Stomach (tissue), 4 donors: ENCODE data around the gene CDH22.

Experiments used
- EP300 ChIP-seq: sonication (generic); formaldehyde crosslinking; IDR thresholded peaks from one replicate; pipeline ENCODE4 v1.6.1; 2017; ENCODE audit warnings: antibody characterized with exemption
- POLR2A ChIP-seq, 4 donors: fragments of 450-650 bp; IDR thresholded peaks; one replicate each; pipeline ENCODE4 v1.6.1; 2016; ENCODE audit warnings: antibody characterized with exemption in 4 of 4, control low read depth in 2 of 4, mild to moderate bottlenecking in 1 of 4, moderate library complexity in 1 of 4
- POLR2AphosphoS5 ChIP-seq, 3 donors: sonication (generic); formaldehyde crosslinking; IDR thresholded peaks; one replicate each; pipeline ENCODE4 v1.6.1; 2016; ENCODE audit warnings: antibody characterized with exemption in 3 of 3
- TF ChIP-seq, protein P1 (sequence below), 7 experiments: fragments of 450-650 bp in 4 of 7; fragments of 200-600 bp in 3 of 7; sonication (generic) in 3 of 7; IDR thresholded peaks; one replicate each; pipeline ENCODE4 v1.5.1; 2016 to 2019; ENCODE audit warnings: antibody characterized with exemption in 7 of 7, control low read depth in 2 of 7, mild to moderate bottlenecking in 1 of 7

DNA sequence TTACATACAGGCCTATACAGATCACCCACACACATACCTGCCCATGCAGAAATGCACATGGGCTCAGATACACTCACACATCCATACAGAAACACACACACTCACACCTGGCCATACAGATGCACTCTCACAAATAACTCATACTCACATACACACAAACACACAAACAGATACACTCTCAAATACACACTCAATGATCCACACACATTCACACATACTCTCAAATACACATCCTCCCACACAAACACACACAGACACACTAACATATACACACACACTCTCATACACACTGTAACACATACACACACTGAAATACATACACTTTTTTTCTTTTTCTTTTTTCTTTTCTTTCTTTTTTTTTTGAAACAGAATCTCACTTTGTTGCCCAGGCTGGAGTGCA is 90.7 kb downstream of the CDH22 start:
- TF ChIP-seq, protein P1, sequence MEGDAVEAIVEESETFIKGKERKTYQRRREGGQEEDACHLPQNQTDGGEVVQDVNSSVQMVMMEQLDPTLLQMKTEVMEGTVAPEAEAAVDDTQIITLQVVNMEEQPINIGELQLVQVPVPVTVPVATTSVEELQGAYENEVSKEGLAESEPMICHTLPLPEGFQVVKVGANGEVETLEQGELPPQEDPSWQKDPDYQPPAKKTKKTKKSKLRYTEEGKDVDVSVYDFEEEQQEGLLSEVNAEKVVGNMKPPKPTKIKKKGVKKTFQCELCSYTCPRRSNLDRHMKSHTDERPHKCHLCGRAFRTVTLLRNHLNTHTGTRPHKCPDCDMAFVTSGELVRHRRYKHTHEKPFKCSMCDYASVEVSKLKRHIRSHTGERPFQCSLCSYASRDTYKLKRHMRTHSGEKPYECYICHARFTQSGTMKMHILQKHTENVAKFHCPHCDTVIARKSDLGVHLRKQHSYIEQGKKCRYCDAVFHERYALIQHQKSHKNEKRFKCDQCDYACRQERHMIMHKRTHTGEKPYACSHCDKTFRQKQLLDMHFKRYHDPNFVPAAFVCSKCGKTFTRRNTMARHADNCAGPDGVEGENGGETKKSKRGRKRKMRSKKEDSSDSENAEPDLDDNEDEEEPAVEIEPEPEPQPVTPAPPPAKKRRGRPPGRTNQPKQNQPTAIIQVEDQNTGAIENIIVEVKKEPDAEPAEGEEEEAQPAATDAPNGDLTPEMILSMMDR (IDR thresholded peaks at IDR 0.05), result no peak
- TF ChIP-seq POLR2A (IDR thresholded peaks at IDR 0.05), result no peak
- TF ChIP-seq POLR2AphosphoS5 (IDR thresholded peaks at IDR 0.05), result no peak
- no peak for TF ChIP-seq EP300
